HG03457 (cell line): ENCODE data around the gene MUC5B.
"Not testable (repeated sequence)": the region's sequence is repeated elsewhere in the genome, so short reads cannot be mapped to it uniquely, and the experiment has no call there.

ENCODE experiments used
- ATAC-seq: cut with Tn5 transposase; IDR thresholded peaks from one replicate; pipeline ENCODE4 v1.9.1; 2021; ENCODE audit warnings: moderate number of reproducible peaks; ENCODE audit not compliant: unreplicated experiment

MUC5B gene

GRCh38 chr11:1242751-1243150 is 19.9 kb downstream of the MUC5B start:
- ATAC-seq = not testable (repeated sequence)

DNA sequence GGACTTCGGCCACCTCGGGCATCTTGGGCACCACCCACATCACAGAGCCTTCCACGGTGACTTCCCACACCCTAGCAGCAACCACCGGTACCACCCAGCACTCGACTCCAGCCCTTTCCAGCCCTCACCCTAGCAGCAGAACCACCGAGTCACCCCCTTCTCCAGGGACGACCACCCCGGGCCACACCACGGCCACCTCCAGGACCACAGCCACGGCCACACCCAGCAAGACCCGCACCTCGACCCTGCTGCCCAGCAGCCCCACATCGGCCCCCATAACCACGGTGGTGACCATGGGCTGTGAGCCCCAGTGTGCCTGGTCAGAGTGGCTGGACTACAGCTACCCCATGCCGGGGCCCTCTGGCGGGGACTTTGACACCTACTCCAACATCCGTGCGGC is 20.7 kb downstream of the MUC5B start:
- ATAC-seq = not testable (repeated sequence)

DNA sequence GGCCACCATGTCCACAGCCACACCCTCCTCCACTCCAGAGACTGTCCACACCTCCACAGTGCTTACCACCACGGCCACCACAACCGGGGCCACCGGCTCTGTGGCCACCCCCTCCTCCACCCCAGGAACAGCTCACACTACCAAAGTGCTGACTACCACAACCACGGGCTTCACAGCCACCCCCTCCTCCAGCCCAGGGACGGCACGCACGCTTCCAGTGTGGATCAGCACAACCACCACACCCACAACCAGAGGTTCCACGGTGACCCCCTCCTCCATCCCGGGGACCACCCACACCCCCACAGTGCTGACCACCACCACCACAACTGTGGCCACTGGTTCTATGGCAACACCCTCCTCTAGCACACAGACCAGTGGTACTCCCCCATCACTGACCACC is 21.7 kb downstream of the MUC5B start:
- ATAC-seq = not testable (repeated sequence)

DNA sequence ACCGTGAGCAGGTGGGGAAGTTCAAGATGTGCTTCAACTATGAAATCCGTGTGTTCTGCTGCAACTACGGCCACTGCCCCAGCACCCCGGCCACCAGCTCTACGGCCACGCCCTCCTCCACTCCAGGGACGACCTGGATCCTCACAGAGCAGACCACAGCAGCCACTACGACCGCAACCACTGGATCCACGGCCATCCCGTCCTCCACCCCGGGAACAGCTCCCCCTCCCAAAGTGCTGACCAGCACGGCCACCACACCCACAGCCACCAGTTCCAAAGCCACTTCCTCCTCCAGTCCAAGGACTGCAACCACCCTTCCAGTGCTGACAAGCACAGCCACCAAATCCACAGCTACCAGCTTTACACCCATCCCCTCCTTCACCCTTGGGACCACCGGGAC is 22.9 kb downstream of the MUC5B start:
- ATAC-seq = not testable (repeated sequence)

DNA sequence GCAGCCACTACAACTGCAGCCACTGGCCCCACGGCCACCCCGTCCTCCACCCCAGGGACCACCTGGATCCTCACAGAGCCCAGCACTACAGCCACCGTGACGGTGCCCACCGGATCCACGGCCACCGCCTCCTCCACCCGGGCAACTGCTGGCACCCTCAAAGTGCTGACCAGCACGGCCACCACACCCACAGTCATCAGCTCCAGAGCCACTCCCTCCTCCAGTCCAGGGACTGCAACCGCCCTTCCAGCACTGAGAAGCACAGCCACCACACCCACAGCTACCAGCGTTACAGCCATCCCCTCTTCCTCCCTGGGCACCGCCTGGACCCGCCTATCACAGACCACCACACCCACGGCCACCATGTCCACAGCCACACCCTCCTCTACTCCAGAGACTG is 23.4 kb downstream of the MUC5B start:
- not testable (repeated sequence) for ATAC-seq

GRCh38 chr11:1247026-1247425 is 24.2 kb downstream of the MUC5B start:
- ATAC-seq = not testable (repeated sequence)

DNA sequence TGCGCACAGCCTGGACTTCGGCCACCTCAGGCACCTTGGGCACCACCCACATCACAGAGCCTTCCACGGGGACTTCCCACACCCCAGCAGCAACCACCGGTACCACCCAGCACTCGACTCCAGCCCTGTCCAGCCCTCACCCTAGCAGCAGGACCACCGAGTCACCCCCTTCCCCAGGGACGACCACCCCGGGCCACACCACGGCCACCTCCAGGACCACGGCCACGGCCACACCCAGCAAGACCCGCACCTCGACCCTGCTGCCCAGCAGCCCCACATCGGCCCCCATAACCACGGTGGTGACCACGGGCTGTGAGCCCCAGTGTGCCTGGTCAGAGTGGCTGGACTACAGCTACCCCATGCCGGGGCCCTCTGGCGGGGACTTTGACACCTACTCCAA is 26.1 kb downstream of the MUC5B start:
- not testable (repeated sequence) for ATAC-seq

- not testable (repeated sequence) for ATAC-seq
These were observed 27.5 kb downstream of the MUC5B start for GRCh38 chr11:1250411-1250810.

DNA sequence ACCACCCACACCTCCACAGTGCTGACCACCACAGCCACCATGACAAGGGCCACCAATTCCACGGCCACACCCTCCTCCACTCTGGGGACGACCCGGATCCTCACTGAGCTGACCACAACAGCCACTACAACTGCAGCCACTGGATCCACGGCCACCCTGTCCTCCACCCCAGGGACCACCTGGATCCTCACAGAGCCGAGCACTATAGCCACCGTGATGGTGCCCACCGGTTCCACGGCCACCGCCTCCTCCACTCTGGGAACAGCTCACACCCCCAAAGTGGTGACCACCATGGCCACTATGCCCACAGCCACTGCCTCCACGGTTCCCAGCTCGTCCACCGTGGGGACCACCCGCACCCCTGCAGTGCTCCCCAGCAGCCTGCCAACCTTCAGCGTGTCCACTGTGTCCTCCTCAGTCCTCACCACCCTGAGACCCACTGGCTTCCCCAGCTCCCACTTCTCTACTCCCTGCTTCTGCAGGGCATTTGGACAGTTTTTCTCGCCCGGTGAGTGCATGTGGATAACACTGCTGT is 28.4 kb downstream of the MUC5B start:
- ATAC-seq = no peak

DNA sequence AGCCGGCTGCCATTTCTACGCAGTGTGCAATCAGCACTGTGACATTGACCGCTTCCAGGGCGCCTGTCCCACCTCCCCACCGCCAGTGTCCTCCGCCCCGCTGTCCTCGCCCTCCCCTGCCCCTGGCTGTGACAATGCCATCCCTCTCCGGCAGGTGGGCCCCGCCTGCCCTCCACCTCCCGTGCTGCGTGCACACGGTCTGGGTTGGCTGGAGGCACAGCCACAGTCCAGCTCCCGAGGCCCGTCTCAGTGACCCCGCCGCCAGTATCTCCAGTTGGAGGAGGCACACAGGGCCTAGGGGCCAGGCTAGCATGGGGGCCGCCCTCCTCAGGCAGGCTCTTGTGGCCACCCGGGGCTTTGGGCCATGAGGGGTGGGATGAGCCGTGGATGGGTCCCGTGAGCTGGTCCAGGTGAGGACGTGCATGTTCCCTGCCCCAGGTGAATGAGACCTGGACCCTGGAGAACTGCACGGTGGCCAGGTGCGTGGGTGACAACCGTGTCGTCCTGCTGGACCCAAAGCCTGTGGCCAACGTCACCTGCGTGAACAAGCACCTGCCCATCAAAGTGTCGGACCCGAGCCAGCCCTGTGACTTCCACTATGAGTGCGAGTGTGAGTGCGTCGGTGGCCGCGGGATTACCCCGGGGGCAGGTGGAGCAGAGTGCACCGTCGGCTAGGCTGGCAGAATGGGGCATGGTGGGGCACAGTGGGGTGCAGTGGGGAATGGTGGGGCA is 29.7 kb downstream of the MUC5B start:
- no peak for ATAC-seq

DNA sequence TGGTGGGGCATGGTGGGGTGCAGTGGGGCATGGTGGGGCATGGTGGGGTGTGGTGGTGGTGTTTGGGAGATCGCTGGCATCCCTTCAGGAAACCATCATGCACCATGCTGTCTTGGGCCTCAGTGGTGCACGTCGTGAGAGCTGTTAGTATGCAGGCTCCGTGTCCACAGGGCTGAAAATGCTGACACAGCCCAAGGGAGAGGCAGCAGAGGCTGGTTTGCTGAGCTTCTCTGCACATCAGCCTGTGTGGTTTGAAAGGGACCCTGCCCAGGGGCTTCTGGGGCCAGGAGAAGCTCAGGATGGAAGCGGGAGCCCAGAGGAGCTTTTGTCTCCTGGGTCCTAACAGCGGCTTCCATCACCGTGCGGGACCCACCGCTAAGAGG is 30.2 kb downstream of the MUC5B start:
- ATAC-seq = no peak

GRCh38 chr11:1254086-1254648 is 31.3 kb downstream of the MUC5B start:
- no peak for ATAC-seq

DNA sequence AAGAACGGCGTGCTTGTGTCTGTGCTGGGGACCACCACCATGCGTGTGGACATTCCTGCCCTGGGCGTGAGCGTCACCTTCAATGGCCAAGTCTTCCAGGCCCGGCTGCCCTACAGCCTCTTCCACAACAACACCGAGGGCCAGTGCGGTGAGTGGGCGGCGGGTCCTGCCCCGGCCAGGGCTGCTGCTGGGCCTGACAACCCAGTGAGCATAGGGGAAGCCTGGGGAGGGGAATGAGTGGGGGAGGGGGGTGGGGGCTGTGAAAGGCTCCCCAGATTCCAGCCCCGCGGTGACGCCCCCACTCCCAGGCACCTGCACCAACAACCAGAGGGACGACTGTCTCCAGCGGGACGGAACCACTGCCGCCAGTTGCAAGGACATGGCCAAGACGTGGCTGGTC is 31.9 kb downstream of the MUC5B start:
- ATAC-seq = no peak

GRCh38 chr11:1255151-1255550 is 32.3 kb downstream of the MUC5B start:
- no peak for ATAC-seq

DNA sequence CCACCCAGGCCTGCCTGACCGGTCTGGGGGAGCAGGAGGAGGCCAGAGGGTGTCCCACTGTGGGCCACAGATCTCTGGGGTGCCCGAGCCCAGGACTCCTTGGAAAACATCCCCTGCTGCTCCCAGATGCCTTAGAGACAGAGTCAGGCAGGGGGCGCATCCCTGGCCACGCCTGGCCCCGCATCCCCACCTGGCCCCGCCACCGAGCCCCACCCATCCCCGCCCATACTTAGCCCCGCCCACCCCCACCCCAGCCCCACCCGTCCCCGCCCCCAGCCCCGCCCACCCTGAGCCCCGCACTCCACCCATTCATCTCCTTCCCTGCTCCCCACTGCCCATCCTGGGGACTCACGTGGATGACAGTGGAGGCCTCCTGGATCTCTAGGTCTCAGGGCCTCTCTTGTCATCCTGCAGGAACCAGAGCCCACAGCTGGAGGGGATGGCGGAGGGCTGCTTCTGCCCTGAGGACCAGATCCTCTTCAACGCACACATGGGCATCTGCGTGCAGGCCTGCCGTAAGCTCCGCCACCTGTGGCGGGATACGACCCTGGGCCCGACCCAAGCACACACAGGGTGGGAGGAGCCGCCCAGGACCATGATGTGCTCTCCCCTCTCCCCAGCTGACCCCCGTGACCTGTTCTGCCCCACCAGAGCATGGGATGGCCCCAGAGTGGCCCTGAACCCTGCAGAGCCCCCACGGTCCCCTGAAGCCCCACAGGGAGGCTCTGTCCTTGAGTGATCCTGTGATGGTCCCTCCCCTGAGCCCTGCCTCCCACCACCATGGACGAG is 33.6 kb downstream of the MUC5B start:
- no peak for ATAC-seq

DNA sequence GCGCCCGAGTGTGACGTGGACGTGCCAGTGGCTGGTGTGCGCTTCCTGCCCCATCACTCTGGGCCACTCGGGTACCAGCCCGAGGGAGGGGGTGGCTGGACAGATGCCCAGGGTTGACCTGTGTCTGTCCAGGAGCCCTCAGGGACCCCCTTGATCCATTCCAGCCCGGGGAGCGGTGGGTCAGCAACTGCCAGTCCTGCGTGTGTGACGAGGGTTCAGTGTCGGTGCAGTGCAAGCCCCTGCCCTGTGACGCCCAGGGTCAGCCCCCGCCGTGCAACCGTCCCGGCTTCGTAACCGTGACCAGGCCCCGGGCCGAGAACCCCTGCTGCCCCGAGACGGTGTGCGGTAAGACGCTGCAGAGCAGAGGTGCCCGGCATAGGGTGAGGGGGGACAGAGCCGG is 34.5 kb downstream of the MUC5B start:
- no peak for ATAC-seq

- ATAC-seq = no peak
These were observed 35.0 kb downstream of the MUC5B start for GRCh38 chr11:1257916-1258315.

DNA sequence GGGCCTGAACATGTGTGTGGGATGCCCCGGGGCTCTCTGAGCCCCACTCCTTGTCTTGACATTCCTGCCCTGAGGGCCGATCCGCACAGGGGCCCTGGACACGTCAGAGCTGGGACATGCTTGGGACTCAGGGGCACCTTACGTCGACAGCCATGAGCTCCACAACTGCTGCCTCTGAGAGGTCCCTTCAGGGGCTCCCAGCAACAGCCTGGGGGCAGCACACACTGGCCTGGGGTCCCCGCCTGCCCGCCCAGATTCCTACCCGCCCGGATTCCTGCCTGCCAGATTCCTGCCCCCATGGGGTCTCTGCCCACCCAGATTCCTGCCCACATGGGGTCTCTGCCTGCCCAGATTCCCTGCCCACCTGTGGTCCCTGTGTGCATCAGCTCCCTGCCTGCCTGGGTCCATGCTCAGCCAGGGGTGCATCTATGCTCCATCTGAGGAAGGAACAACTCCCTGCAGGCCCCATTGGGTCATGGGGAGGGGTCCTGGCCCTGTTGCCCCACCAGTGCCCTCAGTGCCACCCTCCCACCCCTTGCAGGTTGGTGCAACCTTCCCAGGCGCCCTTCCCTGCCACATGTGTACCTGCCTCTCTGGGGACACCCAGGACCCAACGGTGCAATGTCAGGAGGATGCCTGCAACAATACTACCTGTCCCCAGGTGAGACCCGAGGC is 35.7 kb downstream of the MUC5B start:
- no peak for ATAC-seq

GRCh38 chr11:1259076-1259461 is 36.2 kb downstream of the MUC5B start:
- no peak for ATAC-seq

DNA sequence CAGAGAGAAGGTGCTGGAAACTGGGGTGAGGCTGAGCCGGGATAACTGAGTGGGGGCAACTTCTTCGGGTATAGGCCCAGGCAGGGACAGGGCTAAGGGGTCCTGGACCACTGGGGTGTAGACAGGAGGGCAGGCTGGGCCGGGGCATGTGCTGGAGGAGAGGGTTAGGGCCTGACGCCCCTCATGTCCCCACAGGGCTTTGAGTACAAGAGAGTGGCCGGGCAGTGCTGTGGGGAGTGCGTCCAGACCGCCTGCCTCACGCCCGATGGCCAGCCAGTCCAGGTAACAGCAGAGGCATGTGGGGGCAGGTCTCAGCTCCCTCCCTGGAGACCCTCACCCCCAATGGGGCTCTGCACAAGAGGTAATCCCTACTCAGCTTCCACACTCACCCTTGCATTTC is 36.7 kb downstream of the MUC5B start:
- no peak for ATAC-seq

DNA sequence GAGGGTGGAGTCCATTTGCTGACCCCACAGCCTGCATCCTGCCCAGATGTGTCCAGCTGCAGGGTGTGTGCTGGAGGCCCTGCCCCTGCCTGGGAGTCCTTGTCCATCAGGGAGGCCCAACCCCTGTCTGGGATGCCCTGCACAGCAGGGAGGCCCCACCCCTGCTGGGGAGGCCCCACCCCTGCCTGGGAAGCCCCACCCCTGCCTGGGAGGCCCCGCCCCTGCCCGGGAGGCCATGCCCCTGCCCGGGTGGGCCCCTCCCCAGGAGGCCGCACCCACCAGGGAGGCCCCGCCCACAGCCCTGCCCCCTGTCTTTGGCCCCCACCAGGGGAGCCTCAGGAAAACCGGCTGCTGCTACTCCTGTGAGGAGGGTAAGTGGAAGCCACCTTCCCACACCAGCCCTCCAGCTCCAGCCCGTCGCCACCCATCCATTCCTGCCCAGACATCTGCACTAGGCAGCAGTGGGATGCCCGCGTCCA is 37.2 kb downstream of the MUC5B start:
- ATAC-seq = no peak
